GM12878 (cell line): ENCODE results near the gene VAV2.

Experiments
- ATF2 ChIP-seq: IDR thresholded peaks from 2 replicates; pipeline ENCODE4 v1.6.1; 2012; ENCODE audit warnings: low read length, inconsistent platforms
- BACH1 ChIP-seq: fragments of 450-650 bp; IDR thresholded peaks from 2 replicates; pipeline ENCODE4 v1.6.1; 2017; ENCODE audit warnings: mild to moderate bottlenecking, borderline replicate concordance
- CHD2 ChIP-seq: IDR thresholded peaks from 2 replicates; pipeline ENCODE4 v1.6.1; 2011; ENCODE audit warnings: low read depth, low read length, improper control_type of control experiment, borderline replicate concordance
- CTCF ChIP-seq, 3 experiments: IDR thresholded peaks in 2 of 3; conservative IDR thresholded peaks in 1 of 3; 2 replicates each; pipeline ENCODE4 v1.5.1; 2011; ENCODE audit warnings: low read depth in 3 of 3, low read length in 3 of 3, mild to moderate bottlenecking in 3 of 3, control low read depth in 2 of 3, moderate library complexity in 2 of 3, inconsistent platforms in 1 of 3, mixed read lengths in 1 of 3; ENCODE audit not compliant: control insufficient read depth in 2 of 3, insufficient read depth in 1 of 3; ENCODE audit errors: extremely low read depth in 1 of 3
- EZH2 ChIP-seq: IDR thresholded peaks from 2 replicates; pipeline ENCODE4 v1.6.1; 2012; ENCODE audit warnings: low read depth, mild to moderate bottlenecking, control low read depth, inconsistent platforms, low read length, borderline replicate concordance; ENCODE audit not compliant: control insufficient read depth
- FOXM1 ChIP-seq: IDR thresholded peaks from 2 replicates; pipeline ENCODE4 v1.6.1; 2012; ENCODE audit warnings: low read depth, mild to moderate bottlenecking, inconsistent platforms, low read length, moderate library complexity
- MXI1 ChIP-seq: fragments of 150-350 bp; IDR thresholded peaks from 2 replicates; pipeline ENCODE4 v1.6.1; 2011; ENCODE audit warnings: low read depth, mild to moderate bottlenecking, inconsistent platforms, low read length, improper control_type of control experiment
- POLR2A ChIP-seq: IDR thresholded peaks from 2 replicates; pipeline ENCODE4 v1.6.1; 2011; ENCODE audit warnings: low read depth, mild to moderate bottlenecking, low read length
- POLR2AphosphoS5 ChIP-seq: IDR thresholded peaks from 2 replicates; pipeline ENCODE4 v1.6.1; 2011; ENCODE audit warnings: mild to moderate bottlenecking, low read length, inconsistent platforms
- POU2F2 ChIP-seq: IDR thresholded peaks from 3 replicates; pipeline ENCODE4 v1.6.1; 2011; ENCODE audit warnings: low read depth, mild to moderate bottlenecking, low read length, borderline replicate concordance
- SP1 ChIP-seq: IDR thresholded peaks from one replicate; pipeline ENCODE4 v1.6.1; 2011; ENCODE audit warnings: low read depth, low read length
- SREBF2 ChIP-seq: IDR thresholded peaks from 2 replicates; pipeline ENCODE4 v1.6.1; 2012; ENCODE audit warnings: mild to moderate bottlenecking, low read length
- TAF1 ChIP-seq: IDR thresholded peaks from 2 replicates; pipeline ENCODE4 v1.6.1; 2011; ENCODE audit warnings: mild to moderate bottlenecking, low read depth, low read length, borderline replicate concordance
- TCF7 ChIP-seq: IDR thresholded peaks from 2 replicates; pipeline ENCODE4 v1.6.1; 2014; ENCODE audit warnings: antibody characterized with exemption, borderline replicate concordance

- TF ChIP-seq CTCF (IDR thresholded peaks at IDR 0.05 in 2 of 3, conservative IDR thresholded peaks at IDR 0.05 in 1 of 3; ENCODE audit: control insufficient read depth in 2 of 3, extremely low read depth in 1 of 3, insufficient read depth in 1 of 3, low read depth in 3 of 3, low read length in 3 of 3) = no peak
- no peak for TF ChIP-seq EZH2
- TF ChIP-seq CHD2 = no peak
- TF ChIP-seq SREBF2 = no peak
- no peak for TF ChIP-seq TAF1
- no peak for TF ChIP-seq MXI1
- TF ChIP-seq ATF2 = no peak
- TF ChIP-seq FOXM1 = no peak
- no peak for TF ChIP-seq POLR2AphosphoS5
- TF ChIP-seq POLR2A = no peak
- TF ChIP-seq POU2F2 = no peak
- TF ChIP-seq BACH1 = no peak
- TF ChIP-seq TCF7 = no peak
- TF ChIP-seq SP1 = no peak
Measured at GRCh38 chr9:133906218-133906617, 85.9 kb downstream of the VAV2 start.
